ENCODE data around the gene GPR141. TPM values are rescaled to one million over a fixed set of nuclear protein-coding genes. Genes with fewer than 3 reads are reported as not detected.

Gene GPR141
- total RNA-seq, 1 experiment from 2014 or later, result not detected

- no TSS peak for BruUV-seq (replicated peaks)
- no peak overlapping the region for H3K27ac Mint-ChIP-seq (ENCODE audit: unreplicated experiment)
- no peaks in the 10 kb centered on the region for H3K9me3 ChIP-seq
- H3K4me1 ChIP-seq, result no peaks in the 10 kb centered on the region
- H3K27me3 Mint-ChIP-seq (ENCODE audit: insufficient read depth, unreplicated experiment), result peaks cover 5% of the 10 kb centered on the region
- intact Hi-C loops (cut with micrococcal nuclease; ENCODE audit: unreplicated experiment), result no loop called here
- POLR2A ChIA-PET, result no interaction called here
- H3K36me3 ChIP-seq (ENCODE audit: control insufficient read depth, insufficient read depth, low read length), result no peaks in the 10 kb centered on the region
- no peak for TF ChIP-seq CTCF (IDR thresholded peaks at IDR 0.05; ENCODE audit: insufficient read depth in 1 of 2, low read depth in 1 of 2, low read length in 1 of 2, severe bottlenecking in 1 of 2, unreplicated experiment in 1 of 2)
- no peak for DNase-seq
- H3K4me3 ChIP-seq (ENCODE audit: low read depth, low read length), result no peak overlapping the region
- no peaks in the 10 kb centered on the region for H3K4me1 Mint-ChIP-seq (ENCODE audit: low read depth, unreplicated experiment)
- no peaks in the 10 kb centered on the region for H3K27me3 ChIP-seq (replicated peaks; ENCODE audit: control insufficient read depth, insufficient read depth, low read length)
- H3K36me3 Mint-ChIP-seq (ENCODE audit: insufficient read depth, unreplicated experiment), result no peaks in the 10 kb centered on the region
- H3K9me3 Mint-ChIP-seq (ENCODE audit: unreplicated experiment), result no peaks in the 10 kb centered on the region
- CTCF ChIA-PET, result no interaction called here
- no peak overlapping the region for H3K4me3 Mint-ChIP-seq (ENCODE audit: unreplicated experiment)
These were observed 25.8 kb upstream of the GPR141 start for GRCh38 chr7:37657816-37658215.

- no peaks in the 10 kb centered on the region for H3K4me1 Mint-ChIP-seq (ENCODE audit: low read depth, unreplicated experiment)
- ChIA-PET POLR2A (no interaction called here), CTCF (no interaction called here)
- no peaks in the 10 kb centered on the region for H3K9me3 ChIP-seq
- TF ChIP-seq CTCF (IDR thresholded peaks at IDR 0.05; ENCODE audit: insufficient read depth in 1 of 2, low read depth in 1 of 2, low read length in 1 of 2, severe bottlenecking in 1 of 2, unreplicated experiment in 1 of 2), result no peak
- H3K4me3 Mint-ChIP-seq (ENCODE audit: unreplicated experiment), result no peak overlapping the region
- 0 out of 2 replicates have a peak, but pooled peaks cover under 1% of the 10 kb centered on the region for H3K4me1 ChIP-seq
- no peaks in the 10 kb centered on the region for H3K36me3 ChIP-seq (ENCODE audit: control insufficient read depth, insufficient read depth, low read length)
- BruUV-seq (replicated peaks), result no TSS peak
- no peak for DNase-seq
- H3K36me3 Mint-ChIP-seq (ENCODE audit: insufficient read depth, unreplicated experiment), result no peaks in the 10 kb centered on the region
- H3K27ac Mint-ChIP-seq (ENCODE audit: unreplicated experiment), result no peak overlapping the region
- peaks cover 5% of the 10 kb centered on the region for H3K27me3 Mint-ChIP-seq (ENCODE audit: insufficient read depth, unreplicated experiment)
- H3K9me3 Mint-ChIP-seq (ENCODE audit: unreplicated experiment), result no peaks in the 10 kb centered on the region
- no peak overlapping the region for H3K4me3 ChIP-seq (ENCODE audit: low read depth, low read length)
- intact Hi-C loops (cut with micrococcal nuclease; ENCODE audit: unreplicated experiment), result no loop called here
- no peaks in the 10 kb centered on the region for H3K27me3 ChIP-seq (replicated peaks; ENCODE audit: control insufficient read depth, insufficient read depth, low read length)
These were observed 23.5 kb upstream of the GPR141 start for GRCh38 chr7:37659971-37660565.

GRCh38 chr7:37660614-37661013 is 23.0 kb upstream of the GPR141 start:
- Histone ChIP-seq H3K36me3 (ENCODE audit: control insufficient read depth, insufficient read depth, low read length) (no peaks in the 10 kb centered on the region), H3K4me3 (ENCODE audit: low read depth, low read length) (no peak overlapping the region), H3K4me1 (peaks cover 6% of the 10 kb centered on the region; the same call in 1 of the 2 replicates), H3K27me3 (replicated peaks; ENCODE audit: control insufficient read depth, insufficient read depth, low read length) (no peaks in the 10 kb centered on the region), H3K9me3 (no peaks in the 10 kb centered on the region)
- no peak for TF ChIP-seq CTCF (IDR thresholded peaks at IDR 0.05; ENCODE audit: insufficient read depth in 1 of 2, low read depth in 1 of 2, low read length in 1 of 2, severe bottlenecking in 1 of 2, unreplicated experiment in 1 of 2)
- POLR2A ChIA-PET, result no interaction called here
- Mint-ChIP-seq H3K9me3 (ENCODE audit: unreplicated experiment) (no peaks in the 10 kb centered on the region), H3K36me3 (ENCODE audit: insufficient read depth, unreplicated experiment) (no peaks in the 10 kb centered on the region), H3K27ac (ENCODE audit: unreplicated experiment) (no peak overlapping the region), H3K27me3 (ENCODE audit: insufficient read depth, unreplicated experiment) (no peaks in the 10 kb centered on the region), H3K4me3 (ENCODE audit: unreplicated experiment) (no peak overlapping the region), H3K4me1 (ENCODE audit: low read depth, unreplicated experiment) (no peaks in the 10 kb centered on the region)
- CTCF ChIA-PET, result no interaction called here
- intact Hi-C loops (cut with micrococcal nuclease; ENCODE audit: unreplicated experiment), result no loop called here
- no peak for DNase-seq
- no TSS peak for BruUV-seq (replicated peaks)
